Adrenal gland (tissue), 5 donors: ENCODE data around the gene ZNF366.

ENCODE experiments used
- POLR2A ChIP-seq, 2 donors: fragments of 450-650 bp; IDR thresholded peaks; one replicate each; pipeline ENCODE4 v1.6.1; 2017; ENCODE audit warnings: antibody characterized with exemption in 2 of 2, mild to moderate bottlenecking in 2 of 2, moderate library complexity in 1 of 2
- TF ChIP-seq, protein P1 (sequence below), 6 experiments: fragments of 450-650 bp in 4 of 6; fragments of 200-600 bp in 2 of 6; sonication (generic) in 1 of 6; IDR thresholded peaks; 1 replicate in 5 of 6; 2 replicates in 1 of 6; pipeline versions ENCODE4 v1.5.1 to v1.8.0; 2016 to 2021; ENCODE audit warnings: antibody characterized with exemption in 6 of 6, mild to moderate bottlenecking in 2 of 6, moderate library complexity in 1 of 6
- donor health status: DM: no; HTN: no; CAD: no.

DNA sequence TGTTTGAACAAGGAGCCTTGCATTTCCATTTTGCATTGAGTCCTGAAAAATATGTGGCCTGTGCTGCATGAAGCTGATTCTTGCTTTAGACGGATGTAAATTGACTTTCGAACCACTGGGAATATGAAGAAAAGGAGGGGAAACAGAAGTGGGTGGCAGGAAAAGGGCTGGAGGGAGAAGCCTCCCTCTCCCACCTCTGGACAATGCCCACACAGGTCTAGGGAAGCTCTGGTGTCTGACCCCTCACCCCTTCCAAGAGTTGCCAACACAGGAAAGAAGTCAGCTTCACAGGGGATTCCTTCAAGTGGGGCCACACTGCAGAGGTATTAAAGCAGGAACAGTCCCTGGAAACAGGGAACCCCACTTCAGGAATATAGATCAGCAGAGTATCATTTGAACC, 52.2 kb downstream of the ZNF366 start:
- TF ChIP-seq, protein P1, sequence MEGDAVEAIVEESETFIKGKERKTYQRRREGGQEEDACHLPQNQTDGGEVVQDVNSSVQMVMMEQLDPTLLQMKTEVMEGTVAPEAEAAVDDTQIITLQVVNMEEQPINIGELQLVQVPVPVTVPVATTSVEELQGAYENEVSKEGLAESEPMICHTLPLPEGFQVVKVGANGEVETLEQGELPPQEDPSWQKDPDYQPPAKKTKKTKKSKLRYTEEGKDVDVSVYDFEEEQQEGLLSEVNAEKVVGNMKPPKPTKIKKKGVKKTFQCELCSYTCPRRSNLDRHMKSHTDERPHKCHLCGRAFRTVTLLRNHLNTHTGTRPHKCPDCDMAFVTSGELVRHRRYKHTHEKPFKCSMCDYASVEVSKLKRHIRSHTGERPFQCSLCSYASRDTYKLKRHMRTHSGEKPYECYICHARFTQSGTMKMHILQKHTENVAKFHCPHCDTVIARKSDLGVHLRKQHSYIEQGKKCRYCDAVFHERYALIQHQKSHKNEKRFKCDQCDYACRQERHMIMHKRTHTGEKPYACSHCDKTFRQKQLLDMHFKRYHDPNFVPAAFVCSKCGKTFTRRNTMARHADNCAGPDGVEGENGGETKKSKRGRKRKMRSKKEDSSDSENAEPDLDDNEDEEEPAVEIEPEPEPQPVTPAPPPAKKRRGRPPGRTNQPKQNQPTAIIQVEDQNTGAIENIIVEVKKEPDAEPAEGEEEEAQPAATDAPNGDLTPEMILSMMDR (IDR thresholded peaks at IDR 0.05), result no peak
- TF ChIP-seq POLR2A (IDR thresholded peaks at IDR 0.05), result no peak
